ENCODE data around the gene GALNT11. TPM values are rescaled to one million over a fixed set of nuclear protein-coding genes. Genes with fewer than 3 reads are reported as not detected.

The GALNT11 gene
- polyA plus RNA-seq, 2 of the 4 experiments (the other 2 are of a cell fraction), result 27.4 to 44.3 TPM

DNA sequence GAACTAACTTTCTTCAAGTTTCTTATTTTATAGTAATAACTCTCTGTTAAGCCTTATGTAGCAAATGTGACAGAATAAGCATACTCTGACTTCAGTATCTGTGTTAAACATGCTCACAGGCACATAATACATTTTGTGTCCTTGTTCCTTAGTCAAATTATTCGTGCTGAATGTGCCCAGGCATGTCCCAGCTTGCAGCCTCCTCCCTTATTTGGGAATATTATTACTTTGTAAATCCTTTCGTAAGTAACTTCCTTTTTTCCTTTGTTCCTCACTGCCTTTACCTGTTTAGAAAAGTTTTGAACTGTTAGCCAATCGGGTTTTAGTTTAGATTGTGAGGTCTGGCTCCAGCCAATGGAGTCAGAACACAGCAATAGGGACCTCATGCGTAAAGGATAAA is 46.9 kb downstream of the GALNT11 start:
- DNase-seq (ENCODE audit: low read depth in 1 of 2, low spot score in 1 of 2) (no peak), FAIRE-seq (no peak), ATAC-seq (no peak)
- ChIA-PET CTCF (interaction anchor here (0.7 kb wide), 1 partner anchor 615 kb away, joined by 3 read pairs; no protein-coding TSS in a partner anchor), POLR2A (interaction anchor here (0.6 to 0.7 kb wide), 3 partner anchors 13 to 255 kb away, joined by 5 read pairs; no protein-coding TSS in a partner anchor)
- Histone ChIP-seq H3K4me1 (peaks cover 19% of the 10 kb centered on the region; the same call in 2 of the 3 replicates), H3K27ac (peak overlapping the region; percentile 17 to 52; a peak in 4 of 6 replicates), H3K4me2 (no peak overlapping the region), H3K9me3 (peaks cover 3% of the 10 kb centered on the region; the same call in 1 of the 3 replicates), H3K4me3 (no peak overlapping the region)
- TF ChIP-seq HOXB13 (CRISPR knock-in tag; IDR thresholded peaks at IDR 0.05; ENCODE audit: low read depth), result no peak
- TF ChIP-seq JUN (IDR thresholded peaks at IDR 0.05), result no peak
- TF ChIP-seq, protein P1, sequence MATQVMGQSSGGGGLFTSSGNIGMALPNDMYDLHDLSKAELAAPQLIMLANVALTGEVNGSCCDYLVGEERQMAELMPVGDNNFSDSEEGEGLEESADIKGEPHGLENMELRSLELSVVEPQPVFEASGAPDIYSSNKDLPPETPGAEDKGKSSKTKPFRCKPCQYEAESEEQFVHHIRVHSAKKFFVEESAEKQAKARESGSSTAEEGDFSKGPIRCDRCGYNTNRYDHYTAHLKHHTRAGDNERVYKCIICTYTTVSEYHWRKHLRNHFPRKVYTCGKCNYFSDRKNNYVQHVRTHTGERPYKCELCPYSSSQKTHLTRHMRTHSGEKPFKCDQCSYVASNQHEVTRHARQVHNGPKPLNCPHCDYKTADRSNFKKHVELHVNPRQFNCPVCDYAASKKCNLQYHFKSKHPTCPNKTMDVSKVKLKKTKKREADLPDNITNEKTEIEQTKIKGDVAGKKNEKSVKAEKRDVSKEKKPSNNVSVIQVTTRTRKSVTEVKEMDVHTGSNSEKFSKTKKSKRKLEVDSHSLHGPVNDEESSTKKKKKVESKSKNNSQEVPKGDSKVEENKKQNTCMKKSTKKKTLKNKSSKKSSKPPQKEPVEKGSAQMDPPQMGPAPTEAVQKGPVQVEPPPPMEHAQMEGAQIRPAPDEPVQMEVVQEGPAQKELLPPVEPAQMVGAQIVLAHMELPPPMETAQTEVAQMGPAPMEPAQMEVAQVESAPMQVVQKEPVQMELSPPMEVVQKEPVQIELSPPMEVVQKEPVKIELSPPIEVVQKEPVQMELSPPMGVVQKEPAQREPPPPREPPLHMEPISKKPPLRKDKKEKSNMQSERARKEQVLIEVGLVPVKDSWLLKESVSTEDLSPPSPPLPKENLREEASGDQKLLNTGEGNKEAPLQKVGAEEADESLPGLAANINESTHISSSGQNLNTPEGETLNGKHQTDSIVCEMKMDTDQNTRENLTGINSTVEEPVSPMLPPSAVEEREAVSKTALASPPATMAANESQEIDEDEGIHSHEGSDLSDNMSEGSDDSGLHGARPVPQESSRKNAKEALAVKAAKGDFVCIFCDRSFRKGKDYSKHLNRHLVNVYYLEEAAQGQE (IDR thresholded peaks at IDR 0.05), result no peak
- TF ChIP-seq FOSL2 (IDR thresholded peaks at IDR 0.05), result no peak
- TF ChIP-seq FOSL2 (CRISPR knock-in tag; IDR thresholded peaks at IDR 0.05), result no peak
- TF ChIP-seq HOXB5 (CRISPR knock-in tag; IDR thresholded peaks at IDR 0.05), result no peak
- 80% methylated on average over 4 of the region's 4 CpGs for WGBS (ENCODE audit: missing lambda C conversion rate)

GRCh38 chr7:152073352-152073751 is 47.9 kb downstream of the GALNT11 start:
- WGBS (ENCODE audit: missing lambda C conversion rate), result 91% methylated on average over 2 of the region's 2 CpGs
- Histone ChIP-seq H3K4me1 (peaks cover 25% of the 10 kb centered on the region; the same call in 2 of the 3 replicates), H3K4me3 (no peak overlapping the region), H3K4me2 (no peak overlapping the region), H3K9me3 (no peaks in the 10 kb centered on the region), H3K27ac (no peak overlapping the region)
- POLR2A ChIA-PET, result no interaction called here
- no peak for FAIRE-seq
- CTCF ChIA-PET, result no interaction called here
- no peak for ATAC-seq
- no peak for DNase-seq (ENCODE audit: low read depth in 1 of 2, low spot score in 1 of 2)
- no peak for TF ChIP-seq CHD4 (IDR thresholded peaks at IDR 0.05; ENCODE audit: borderline replicate concordance)
- TF ChIP-seq, protein P1 (IDR thresholded peaks at IDR 0.05), result no peak
- no peak for TF ChIP-seq GATA3 (IDR thresholded peaks at IDR 0.05; ENCODE audit: borderline replicate concordance)
- TF ChIP-seq FOSB (CRISPR knock-in tag; IDR thresholded peaks at IDR 0.05), result no peak
- TF ChIP-seq KDM5A (IDR thresholded peaks at IDR 0.05), result no peak
- no peak for TF ChIP-seq HOXB5 (CRISPR knock-in tag; IDR thresholded peaks at IDR 0.05)
- TF ChIP-seq HES2 (IDR thresholded peaks at IDR 0.05), result no peak
- TF ChIP-seq CTCF (IDR thresholded peaks at IDR 0.05), result no peak
- TF ChIP-seq, protein P2, sequence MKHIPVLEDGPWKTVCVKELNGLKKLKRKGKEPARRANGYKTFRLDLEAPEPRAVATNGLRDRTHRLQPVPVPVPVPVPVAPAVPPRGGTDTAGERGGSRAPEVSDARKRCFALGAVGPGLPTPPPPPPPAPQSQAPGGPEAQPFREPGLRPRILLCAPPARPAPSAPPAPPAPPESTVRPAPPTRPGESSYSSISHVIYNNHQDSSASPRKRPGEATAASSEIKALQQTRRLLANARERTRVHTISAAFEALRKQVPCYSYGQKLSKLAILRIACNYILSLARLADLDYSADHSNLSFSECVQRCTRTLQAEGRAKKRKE (CRISPR knock-in tag; IDR thresholded peaks at IDR 0.05; ENCODE audit: low read depth), result no peak
- TF ChIP-seq RFX5 (IDR thresholded peaks at IDR 0.05), result no peak
- no peak for TF ChIP-seq ZC3H11A (IDR thresholded peaks at IDR 0.05)
- TF ChIP-seq ZSCAN20 (CRISPR knock-in tag; IDR thresholded peaks at IDR 0.05), result no peak
- TF ChIP-seq ELK1 (IDR thresholded peaks at IDR 0.05; ENCODE audit: low read depth, low read length), result no peak
- TF ChIP-seq, protein P3, sequence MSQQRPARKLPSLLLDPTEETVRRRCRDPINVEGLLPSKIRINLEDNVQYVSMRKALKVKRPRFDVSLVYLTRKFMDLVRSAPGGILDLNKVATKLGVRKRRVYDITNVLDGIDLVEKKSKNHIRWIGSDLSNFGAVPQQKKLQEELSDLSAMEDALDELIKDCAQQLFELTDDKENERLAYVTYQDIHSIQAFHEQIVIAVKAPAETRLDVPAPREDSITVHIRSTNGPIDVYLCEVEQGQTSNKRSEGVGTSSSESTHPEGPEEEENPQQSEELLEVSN (IDR thresholded peaks at IDR 0.05; ENCODE audit: borderline replicate concordance, low read depth), result no peak
- no peak for TF ChIP-seq SREBF2 (IDR thresholded peaks at IDR 0.05)
- TF ChIP-seq EHMT2 (IDR thresholded peaks at IDR 0.05; ENCODE audit: low read depth), result no peak
- no peak for TF ChIP-seq CBX2 (IDR thresholded peaks at IDR 0.05; ENCODE audit: borderline replicate concordance, low read depth)
- no peak for TF ChIP-seq EHF (CRISPR knock-in tag; IDR thresholded peaks at IDR 0.05)

All from A549 (cell line).